C4-2B (cell line): Measurements from ENCODE around the gene PPOX.

Experiments used
- H3K27ac ChIP-seq: fragments of 450-650 bp; 2 replicates; pipeline ENCODE4 v1.5.1; 2017
- ZFX ChIP-seq: fragments of 450-650 bp; IDR thresholded peaks from 2 replicates; pipeline ENCODE4 v1.6.1; 2017
- TF ChIP-seq, protein P1 (sequence below): fragments of 450-650 bp; conservative IDR thresholded peaks from 2 replicates; pipeline ENCODE4 v1.5.1; 2017; ENCODE audit warnings: mild to moderate bottlenecking

The PPOX gene

DNA sequence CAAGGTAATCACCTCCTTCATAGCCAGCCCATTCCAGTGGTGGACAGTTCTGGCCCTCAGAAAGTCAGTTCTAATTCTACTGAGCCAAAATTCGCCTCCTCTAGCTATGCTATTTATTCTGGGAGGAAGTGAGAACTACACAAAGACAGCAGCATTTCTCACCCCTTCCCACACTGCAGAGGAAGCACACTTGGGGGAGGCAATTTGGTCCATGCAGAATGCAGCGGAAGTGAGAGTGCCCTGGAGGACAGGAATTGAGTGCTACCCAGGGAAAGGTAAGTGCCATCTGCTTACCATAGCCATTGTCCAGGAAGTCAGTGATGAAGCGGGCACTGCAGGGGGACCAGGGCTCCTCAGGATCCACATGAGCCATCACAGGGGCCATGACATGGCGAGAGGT lies 28.9 kb downstream of the PPOX start:
- TF ChIP-seq, protein P1, sequence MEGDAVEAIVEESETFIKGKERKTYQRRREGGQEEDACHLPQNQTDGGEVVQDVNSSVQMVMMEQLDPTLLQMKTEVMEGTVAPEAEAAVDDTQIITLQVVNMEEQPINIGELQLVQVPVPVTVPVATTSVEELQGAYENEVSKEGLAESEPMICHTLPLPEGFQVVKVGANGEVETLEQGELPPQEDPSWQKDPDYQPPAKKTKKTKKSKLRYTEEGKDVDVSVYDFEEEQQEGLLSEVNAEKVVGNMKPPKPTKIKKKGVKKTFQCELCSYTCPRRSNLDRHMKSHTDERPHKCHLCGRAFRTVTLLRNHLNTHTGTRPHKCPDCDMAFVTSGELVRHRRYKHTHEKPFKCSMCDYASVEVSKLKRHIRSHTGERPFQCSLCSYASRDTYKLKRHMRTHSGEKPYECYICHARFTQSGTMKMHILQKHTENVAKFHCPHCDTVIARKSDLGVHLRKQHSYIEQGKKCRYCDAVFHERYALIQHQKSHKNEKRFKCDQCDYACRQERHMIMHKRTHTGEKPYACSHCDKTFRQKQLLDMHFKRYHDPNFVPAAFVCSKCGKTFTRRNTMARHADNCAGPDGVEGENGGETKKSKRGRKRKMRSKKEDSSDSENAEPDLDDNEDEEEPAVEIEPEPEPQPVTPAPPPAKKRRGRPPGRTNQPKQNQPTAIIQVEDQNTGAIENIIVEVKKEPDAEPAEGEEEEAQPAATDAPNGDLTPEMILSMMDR, result no peak
- H3K27ac ChIP-seq, result no peak overlapping the region

DNA sequence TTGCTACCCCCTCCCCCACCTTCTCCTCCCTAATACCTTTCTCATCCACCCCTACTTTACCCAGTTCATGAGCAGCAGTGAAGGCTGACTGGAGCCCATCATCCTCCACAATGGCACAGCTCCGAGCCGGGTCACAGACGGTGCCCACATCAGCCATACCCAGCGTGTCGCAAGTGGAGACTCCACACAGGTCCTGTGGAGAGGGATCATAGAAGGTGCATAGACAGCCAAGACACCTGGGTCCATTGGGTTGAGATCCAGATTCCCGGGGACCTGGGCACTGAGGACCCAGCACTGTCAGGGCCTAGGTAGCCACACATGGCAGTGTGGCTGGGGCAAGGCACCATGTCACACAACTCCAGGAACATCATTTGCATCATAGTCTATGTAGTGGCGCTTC lies 29.9 kb downstream of the PPOX start:
- no peak overlapping the region for H3K27ac ChIP-seq
- no peak for TF ChIP-seq ZFX
- TF ChIP-seq, protein P1, result no peak

DNA sequence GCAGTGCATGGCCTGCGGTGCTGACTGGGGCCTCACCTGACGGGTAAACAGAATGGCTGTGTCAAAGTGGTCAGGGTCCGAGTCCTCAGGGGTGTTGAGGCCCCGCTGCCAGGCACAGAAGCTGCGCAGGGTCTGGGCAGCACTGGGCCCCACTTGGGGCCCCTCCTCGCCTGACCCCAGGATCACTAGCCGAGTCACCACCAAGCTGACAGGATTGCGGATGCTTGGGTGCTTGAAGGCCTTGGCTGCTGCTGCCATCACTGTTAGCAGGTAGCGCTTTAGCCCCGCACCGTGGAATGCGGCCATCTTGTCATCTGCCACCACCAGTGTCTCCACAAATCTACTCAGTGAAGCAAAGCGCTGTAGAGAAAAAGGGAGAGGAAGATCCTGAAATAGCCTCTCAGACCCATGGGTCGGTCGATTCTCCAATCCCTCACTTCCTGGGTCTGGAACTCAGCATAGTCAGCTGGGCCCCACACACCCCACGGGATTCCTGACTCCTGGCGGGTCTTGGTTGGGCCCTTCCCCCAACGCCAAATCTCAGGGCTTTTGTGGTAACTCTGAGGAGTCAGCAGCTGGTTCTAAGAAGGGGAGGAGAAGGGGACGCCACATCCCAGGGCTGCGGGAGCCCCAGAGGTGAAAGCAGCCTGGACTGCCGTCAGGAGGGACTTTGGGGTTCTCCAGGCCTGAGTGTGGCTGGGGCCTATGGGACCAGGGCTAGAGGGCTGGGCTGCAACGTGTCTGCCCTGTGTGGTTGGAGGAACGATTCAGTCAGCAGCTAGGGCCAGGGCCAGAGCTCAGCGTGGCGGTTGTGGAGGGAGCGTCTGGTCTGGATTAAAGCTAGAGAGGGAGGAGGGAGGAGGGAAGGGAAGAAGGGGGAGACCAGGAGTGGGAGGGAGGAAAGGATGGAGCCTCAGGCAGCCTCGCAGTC lies 30.6 kb downstream of the PPOX start:
- TF ChIP-seq, protein P1, result no peak
- no peak overlapping the region for H3K27ac ChIP-seq

DNA sequence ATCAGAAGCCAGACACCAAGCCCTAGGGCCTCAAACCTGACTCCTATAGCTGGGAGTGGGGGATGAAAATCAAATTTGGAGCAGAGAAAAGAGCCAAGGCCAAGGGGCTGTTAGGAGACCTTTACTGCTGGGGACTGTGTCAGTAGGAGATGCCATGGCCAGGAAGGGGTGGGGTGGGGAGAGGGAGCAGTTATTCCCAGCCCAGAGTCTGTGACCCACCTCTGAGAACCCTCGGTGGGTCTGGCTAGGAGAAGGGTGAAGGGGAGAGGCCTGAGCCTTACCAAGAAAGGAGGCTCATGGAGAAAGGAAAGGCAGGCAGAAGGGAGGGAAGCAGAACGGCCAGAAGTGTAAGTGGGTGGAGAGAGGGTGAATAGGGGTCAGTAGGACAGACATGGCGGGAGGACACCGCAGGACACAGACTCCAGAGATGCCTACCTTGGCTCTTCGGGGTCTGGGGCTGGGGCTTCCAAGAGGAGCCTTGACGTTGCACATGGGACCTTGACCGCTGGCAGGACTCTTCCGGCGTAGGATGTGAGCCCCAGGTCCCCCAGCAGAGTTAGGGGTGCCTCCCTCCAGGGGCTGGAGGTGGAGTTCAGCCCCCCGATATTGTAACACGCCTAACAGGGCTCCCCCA lies 31.5 kb downstream of the PPOX start:
- no peak for TF ChIP-seq ZFX
- TF ChIP-seq, protein P1, result no peak
- no peak overlapping the region for H3K27ac ChIP-seq

DNA sequence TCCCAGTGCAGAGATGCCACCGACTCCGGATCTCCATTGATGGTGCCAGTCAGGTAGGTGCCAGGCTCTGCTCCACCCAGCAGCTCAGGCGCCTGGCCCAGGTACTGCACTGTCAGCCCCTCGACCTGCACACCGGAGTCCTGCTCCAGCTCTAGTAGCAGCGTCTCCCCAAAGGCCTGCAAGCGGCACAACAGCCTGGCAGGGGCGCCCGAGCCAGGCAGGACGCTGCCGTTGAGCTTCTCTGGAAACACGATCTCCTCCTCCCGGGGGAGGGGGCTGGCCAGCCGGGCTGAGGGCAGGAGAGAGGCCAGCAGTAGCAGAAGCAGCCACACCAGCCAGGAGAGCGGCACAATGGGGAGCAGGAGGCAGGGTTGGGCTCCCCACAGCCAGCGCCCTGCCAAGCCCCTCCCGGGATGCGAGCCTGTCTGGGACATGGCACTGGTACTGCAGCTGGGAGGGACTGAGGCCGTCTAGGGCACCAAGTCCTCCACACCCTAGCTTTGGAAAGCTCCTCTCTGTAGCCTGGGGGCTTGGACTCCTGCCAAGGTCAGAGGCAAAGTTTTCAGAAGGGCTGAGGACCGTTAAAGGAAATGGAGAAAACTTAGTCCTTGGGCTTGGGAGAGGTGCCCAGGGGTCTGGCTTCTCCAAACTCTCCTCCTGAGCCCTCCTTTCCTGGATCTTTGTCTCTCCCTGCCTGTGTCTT lies 32.1 kb downstream of the PPOX start:
- TF ChIP-seq ZFX, result no peak
- TF ChIP-seq, protein P1, result no peak
- H3K27ac ChIP-seq, result no peak overlapping the region

DNA sequence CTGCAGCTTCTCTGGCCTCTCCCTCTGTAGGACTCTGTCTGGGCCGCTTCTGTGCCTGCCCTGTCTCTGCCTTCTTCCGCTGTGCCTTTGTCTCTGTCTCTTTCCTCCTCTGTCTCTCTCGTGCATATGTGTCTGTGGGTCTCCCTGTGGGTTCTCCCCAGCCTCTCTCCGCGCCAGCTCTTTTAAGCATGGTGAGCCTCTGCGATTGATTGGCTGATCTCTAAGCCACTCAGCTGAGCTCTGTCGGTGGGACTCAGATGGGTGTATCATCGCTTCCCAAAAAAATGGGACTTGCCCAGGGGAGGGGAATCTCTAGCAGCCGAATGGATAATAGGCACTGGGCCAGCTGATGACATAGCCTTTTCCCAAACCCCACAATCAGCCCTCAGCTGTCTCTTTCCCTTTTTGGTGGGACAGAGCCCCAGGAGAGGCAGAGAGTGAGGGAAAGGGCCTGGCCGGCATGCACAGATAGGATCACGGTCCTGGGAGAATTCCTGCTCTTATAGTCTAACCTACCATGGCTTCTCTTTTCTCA lies 32.7 kb downstream of the PPOX start, which contains the start of gene ADAMTS4:
Gene ADAMTS4, minus strand, starts transcription at position 158 of the 535 bp plus-strand sequence. CDS start 427 bp downstream, outside the sequence.
- TF ChIP-seq ZFX, result no peak
- TF ChIP-seq, protein P1, result no peak
- H3K27ac ChIP-seq, result no peak within 1 kb of the TSS
